Measurements from ENCODE around the gene STAG3. TPM values are rescaled to one million over a fixed set of nuclear protein-coding genes. Genes with fewer than 3 reads are reported as not detected.

STAG3 gene
- total and polyA plus RNA-seq, 9 of the 15 experiments (the other 6 are each of a cell fraction or from before 2014, with no cell fraction given): 0.54 to 2.5 (median 1.7) TPM

DNA sequence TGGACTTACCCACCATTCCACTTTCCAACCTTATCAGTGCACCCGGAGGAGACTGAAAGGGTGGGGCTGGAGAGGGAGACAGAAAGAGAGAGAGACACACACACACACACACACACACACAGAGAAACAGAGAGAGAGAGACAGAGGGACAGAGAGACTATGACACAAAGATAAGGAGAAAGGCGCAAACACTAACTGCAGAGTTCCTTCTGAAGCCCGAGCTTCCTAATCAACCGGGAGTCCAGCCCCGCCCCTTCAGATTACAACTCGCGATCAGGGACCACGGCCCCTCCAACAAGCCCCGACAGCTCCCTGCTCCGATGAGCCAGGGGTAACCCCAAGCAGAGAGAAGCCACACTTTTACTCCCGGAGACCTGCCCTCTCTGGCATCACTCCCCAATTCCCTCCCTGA lies 9.8 kb upstream of the STAG3 start (continued):
- TF ChIP-seq EP300 (IDR thresholded peaks at IDR 0.05; ENCODE audit: low read length) (peak; percentile 73), RBM34 (IDR thresholded peaks at IDR 0.05; ENCODE audit: borderline replicate concordance, insufficient read depth, low read length) (no peak), KLF10 (CRISPR knock-in tag; IDR thresholded peaks at IDR 0.05) (no peak), ZNF212 (CRISPR knock-in tag; IDR thresholded peaks at IDR 0.05) (peak; percentile 94), NR2C2 (CRISPR knock-in tag; IDR thresholded peaks at IDR 0.05) (no peak), NR2C2 (tag; IDR thresholded peaks at IDR 0.05) (peak; percentile 39; the same call in 1 of the 2 replicates), ZNF561 (CRISPR knock-in tag; conservative IDR thresholded peaks at IDR 0.05) (no peak), ADNP (tag; IDR thresholded peaks at IDR 0.05) (no peak), SRSF3 (IDR thresholded peaks at IDR 0.05; ENCODE audit: insufficient read depth, low read length) (no peak), ZNF57 (CRISPR knock-in tag; IDR thresholded peaks at IDR 0.05) (no peak), CC2D1A (IDR thresholded peaks at IDR 0.05) (peak; percentile 83), ZNF79 (CRISPR knock-in tag; IDR thresholded peaks at IDR 0.05; ENCODE audit: low read depth) (no peak), XRCC5 (IDR thresholded peaks at IDR 0.05; ENCODE audit: low read depth, low read length) (0 out of 2 replicates have a peak, but pooled peaks have one; percentile 13), SIN3A (IDR thresholded peaks at IDR 0.05; ENCODE audit: borderline replicate concordance in 2 of 2, control insufficient read depth in 1 of 2, low read depth in 2 of 2, low read length in 2 of 2) (no peak), SRF (CRISPR knock-in tag; IDR thresholded peaks at IDR 0.05) (no peak), ZNF124 (CRISPR knock-in tag; IDR thresholded peaks at IDR 0.05) (no peak), NR4A1 (CRISPR knock-in tag; IDR thresholded peaks at IDR 0.05) (no peak), NR4A1 (tag; IDR thresholded peaks at IDR 0.05) (peak; percentile 53; the same call in 1 of the 2 replicates), ARID2 (IDR thresholded peaks at IDR 0.05) (peak; percentile 58; the same call in 1 of the 2 replicates), ZNF699 (CRISPR knock-in tag; IDR thresholded peaks at IDR 0.05; ENCODE audit: insufficient replicate concordance) (no peak), ZNF354B (CRISPR knock-in tag; IDR thresholded peaks at IDR 0.05) (no peak)
- TF ChIP-seq, protein P1, sequence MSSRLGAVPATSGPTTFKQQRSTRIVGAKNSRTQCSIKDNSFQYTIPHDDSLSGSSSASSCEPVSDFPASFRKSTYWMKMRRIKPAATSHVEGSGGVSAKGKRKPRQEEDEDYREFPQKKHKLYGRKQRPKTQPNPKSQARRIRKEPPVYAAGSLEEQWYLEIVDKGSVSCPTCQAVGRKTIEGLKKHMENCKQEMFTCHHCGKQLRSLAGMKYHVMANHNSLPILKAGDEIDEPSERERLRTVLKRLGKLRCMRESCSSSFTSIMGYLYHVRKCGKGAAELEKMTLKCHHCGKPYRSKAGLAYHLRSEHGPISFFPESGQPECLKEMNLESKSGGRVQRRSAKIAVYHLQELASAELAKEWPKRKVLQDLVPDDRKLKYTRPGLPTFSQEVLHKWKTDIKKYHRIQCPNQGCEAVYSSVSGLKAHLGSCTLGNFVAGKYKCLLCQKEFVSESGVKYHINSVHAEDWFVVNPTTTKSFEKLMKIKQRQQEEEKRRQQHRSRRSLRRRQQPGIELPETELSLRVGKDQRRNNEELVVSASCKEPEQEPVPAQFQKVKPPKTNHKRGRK (tag; IDR thresholded peaks at IDR 0.05): no peak
- TF ChIP-seq, protein P2, sequence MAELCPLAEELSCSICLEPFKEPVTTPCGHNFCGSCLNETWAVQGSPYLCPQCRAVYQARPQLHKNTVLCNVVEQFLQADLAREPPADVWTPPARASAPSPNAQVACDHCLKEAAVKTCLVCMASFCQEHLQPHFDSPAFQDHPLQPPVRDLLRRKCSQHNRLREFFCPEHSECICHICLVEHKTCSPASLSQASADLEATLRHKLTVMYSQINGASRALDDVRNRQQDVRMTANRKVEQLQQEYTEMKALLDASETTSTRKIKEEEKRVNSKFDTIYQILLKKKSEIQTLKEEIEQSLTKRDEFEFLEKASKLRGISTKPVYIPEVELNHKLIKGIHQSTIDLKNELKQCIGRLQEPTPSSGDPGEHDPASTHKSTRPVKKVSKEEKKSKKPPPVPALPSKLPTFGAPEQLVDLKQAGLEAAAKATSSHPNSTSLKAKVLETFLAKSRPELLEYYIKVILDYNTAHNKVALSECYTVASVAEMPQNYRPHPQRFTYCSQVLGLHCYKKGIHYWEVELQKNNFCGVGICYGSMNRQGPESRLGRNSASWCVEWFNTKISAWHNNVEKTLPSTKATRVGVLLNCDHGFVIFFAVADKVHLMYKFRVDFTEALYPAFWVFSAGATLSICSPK (IDR thresholded peaks at IDR 0.05; ENCODE audit: borderline replicate concordance): no peak
- TF ChIP-seq, protein P3, sequence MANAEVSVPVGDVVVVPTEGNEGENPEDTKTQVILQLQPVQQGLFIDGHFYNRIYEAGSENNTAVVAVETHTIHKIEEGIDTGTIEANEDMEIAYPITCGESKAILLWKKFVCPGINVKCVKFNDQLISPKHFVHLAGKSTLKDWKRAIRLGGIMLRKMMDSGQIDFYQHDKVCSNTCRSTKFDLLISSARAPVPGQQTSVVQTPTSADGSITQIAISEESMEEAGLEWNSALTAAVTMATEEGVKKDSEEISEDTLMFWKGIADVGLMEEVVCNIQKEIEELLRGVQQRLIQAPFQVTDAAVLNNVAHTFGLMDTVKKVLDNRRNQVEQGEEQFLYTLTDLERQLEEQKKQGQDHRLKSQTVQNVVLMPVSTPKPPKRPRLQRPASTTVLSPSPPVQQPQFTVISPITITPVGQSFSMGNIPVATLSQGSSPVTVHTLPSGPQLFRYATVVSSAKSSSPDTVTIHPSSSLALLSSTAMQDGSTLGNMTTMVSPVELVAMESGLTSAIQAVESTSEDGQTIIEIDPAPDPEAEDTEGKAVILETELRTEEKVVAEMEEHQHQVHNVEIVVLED (CRISPR knock-in tag; IDR thresholded peaks at IDR 0.05): no peak
- TF ChIP-seq, protein P4, sequence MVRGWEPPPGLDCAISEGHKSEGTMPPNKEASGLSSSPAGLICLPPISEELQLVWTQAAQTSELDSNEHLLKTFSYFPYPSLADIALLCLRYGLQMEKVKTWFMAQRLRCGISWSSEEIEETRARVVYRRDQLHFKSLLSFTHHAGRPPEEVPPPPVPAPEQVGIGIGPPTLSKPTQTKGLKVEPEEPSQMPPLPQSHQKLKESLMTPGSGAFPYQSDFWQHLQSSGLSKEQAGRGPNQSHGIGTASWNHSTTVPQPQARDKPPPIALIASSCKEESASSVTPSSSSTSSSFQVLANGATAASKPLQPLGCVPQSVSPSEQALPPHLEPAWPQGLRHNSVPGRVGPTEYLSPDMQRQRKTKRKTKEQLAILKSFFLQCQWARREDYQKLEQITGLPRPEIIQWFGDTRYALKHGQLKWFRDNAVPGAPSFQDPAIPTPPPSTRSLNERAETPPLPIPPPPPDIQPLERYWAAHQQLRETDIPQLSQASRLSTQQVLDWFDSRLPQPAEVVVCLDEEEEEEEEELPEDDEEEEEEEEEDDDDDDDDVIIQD (CRISPR knock-in tag; IDR thresholded peaks at IDR 0.05): no peak

All from K562 (cell line).